Measurements from ENCODE around the gene ZBTB7A.

DNA sequence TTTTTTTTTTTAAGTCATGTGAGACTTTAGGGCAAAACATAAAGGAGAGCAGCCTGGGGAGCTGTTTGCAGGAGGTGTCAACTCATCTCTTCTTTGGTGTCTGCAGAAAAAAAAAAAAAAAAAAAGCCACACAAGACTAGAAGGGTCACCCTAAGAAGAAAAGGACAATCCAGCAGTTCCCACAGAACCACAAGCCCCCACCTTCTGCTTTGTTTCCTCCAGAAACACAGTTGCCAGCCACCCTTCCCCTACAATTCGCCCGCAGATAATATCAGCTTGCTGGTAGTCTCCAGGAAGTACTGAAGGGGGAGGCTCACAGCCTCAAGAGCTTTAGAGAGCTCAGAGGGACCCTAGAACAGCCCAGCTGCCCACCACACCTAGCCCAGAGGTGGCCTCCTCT, 22.3 kb upstream of the ZBTB7A start:
- TF ChIP-seq, protein P1, sequence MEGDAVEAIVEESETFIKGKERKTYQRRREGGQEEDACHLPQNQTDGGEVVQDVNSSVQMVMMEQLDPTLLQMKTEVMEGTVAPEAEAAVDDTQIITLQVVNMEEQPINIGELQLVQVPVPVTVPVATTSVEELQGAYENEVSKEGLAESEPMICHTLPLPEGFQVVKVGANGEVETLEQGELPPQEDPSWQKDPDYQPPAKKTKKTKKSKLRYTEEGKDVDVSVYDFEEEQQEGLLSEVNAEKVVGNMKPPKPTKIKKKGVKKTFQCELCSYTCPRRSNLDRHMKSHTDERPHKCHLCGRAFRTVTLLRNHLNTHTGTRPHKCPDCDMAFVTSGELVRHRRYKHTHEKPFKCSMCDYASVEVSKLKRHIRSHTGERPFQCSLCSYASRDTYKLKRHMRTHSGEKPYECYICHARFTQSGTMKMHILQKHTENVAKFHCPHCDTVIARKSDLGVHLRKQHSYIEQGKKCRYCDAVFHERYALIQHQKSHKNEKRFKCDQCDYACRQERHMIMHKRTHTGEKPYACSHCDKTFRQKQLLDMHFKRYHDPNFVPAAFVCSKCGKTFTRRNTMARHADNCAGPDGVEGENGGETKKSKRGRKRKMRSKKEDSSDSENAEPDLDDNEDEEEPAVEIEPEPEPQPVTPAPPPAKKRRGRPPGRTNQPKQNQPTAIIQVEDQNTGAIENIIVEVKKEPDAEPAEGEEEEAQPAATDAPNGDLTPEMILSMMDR (IDR thresholded peaks at IDR 0.05), result no peak
- no peak for TF ChIP-seq POLR2A (IDR thresholded peaks at IDR 0.05)

Data from right lobe of liver (tissue), 4 donors.